ENCODE data around the gene CD63.

DNA sequence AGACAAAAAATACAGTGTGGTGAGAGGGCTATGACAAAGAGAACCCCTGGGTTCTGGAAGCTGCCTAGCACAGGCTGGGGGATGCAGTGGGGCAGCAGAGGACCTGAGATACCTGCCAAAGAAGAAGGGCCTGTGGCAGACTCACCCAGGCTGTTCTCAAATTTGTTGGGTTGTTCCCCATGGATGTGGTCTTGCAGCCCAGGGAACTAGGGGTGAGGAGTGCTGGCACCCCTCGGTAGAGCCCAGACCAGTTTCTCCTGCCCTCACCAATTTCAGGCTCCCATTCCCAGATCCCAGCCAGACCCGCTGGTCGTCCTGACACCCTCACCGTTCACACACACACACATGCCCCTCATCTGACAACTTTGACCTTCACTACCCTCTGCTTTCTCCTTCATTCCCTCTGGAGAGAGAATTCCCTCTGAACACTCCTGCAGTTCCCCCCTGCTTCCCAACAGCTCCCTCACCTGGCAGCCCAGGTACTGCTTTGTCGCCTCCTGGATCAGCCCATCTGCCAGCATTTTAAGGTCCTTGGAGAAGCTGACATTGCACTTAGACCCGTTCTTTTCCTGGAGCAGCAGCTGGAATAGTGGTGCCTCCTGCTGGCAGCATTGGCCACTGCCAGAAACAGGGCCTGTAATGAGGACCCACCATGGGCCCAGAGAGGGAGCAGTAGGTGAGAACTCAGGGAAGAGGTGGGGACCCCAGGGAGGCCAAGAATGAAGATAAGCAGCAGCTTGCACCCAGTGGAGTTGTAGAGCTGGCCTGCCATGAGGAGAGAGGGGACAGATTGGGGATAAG lies 8.2 kb upstream of the CD63 start:
- TF ChIP-seq, protein P1, sequence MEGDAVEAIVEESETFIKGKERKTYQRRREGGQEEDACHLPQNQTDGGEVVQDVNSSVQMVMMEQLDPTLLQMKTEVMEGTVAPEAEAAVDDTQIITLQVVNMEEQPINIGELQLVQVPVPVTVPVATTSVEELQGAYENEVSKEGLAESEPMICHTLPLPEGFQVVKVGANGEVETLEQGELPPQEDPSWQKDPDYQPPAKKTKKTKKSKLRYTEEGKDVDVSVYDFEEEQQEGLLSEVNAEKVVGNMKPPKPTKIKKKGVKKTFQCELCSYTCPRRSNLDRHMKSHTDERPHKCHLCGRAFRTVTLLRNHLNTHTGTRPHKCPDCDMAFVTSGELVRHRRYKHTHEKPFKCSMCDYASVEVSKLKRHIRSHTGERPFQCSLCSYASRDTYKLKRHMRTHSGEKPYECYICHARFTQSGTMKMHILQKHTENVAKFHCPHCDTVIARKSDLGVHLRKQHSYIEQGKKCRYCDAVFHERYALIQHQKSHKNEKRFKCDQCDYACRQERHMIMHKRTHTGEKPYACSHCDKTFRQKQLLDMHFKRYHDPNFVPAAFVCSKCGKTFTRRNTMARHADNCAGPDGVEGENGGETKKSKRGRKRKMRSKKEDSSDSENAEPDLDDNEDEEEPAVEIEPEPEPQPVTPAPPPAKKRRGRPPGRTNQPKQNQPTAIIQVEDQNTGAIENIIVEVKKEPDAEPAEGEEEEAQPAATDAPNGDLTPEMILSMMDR (IDR thresholded peaks at IDR 0.05 in 8 of 11, conservative IDR thresholded peaks at IDR 0.05 in 3 of 11), result peak; percentile 60 to 86 (median 79)
- TF ChIP-seq POLR2A (IDR thresholded peaks at IDR 0.05), result no peak

All from spleen (tissue), 7 donors.